HepG2 (cell line): Measurements from ENCODE around the gene CHST14. TPM values are rescaled to one million over a fixed set of nuclear protein-coding genes. Genes with fewer than 3 reads are reported as not detected.

Experiments used
- ARID3A ChIP-seq: IDR thresholded peaks from 2 replicates; pipeline ENCODE4 v1.6.1; 2012; ENCODE audit warnings: low read depth, low read length, improper control_type of control experiment
- CEBPG ChIP-seq: IDR thresholded peaks from 2 replicates; pipeline ENCODE4 v1.6.1; 2016
- CSRNP2 ChIP-seq: sonication (generic); formaldehyde crosslinking; conservative IDR thresholded peaks from 2 replicates; pipeline ENCODE4 v1.8.0; 2022; ENCODE audit warnings: low read depth, missing genetic modification reagents
- ETV6 ChIP-seq: sonication (generic); formaldehyde crosslinking; conservative IDR thresholded peaks from 2 replicates; pipeline ENCODE4 v1.4.0; 2020; ENCODE audit warnings: missing genetic modification reagents
- HMGXB4 ChIP-seq, 2 experiments: sonication (generic) in 1 of 2; formaldehyde crosslinking in 1 of 2; IDR thresholded peaks; 2 replicates each; pipeline versions ENCODE4 v1.4.0 to v1.6.1; 2018 to 2020; ENCODE audit warnings: missing genetic modification reagents in 2 of 2, borderline replicate concordance in 1 of 2, low read depth in 1 of 2, mild to moderate bottlenecking in 1 of 2, missing biosample characterization in 1 of 2
- HNRNPH1 ChIP-seq: fragments of 200-400 bp; formaldehyde crosslinking; optimal IDR thresholded peaks from 2 replicates; pipeline ENCODE3; 2017; ENCODE audit warnings: mild to moderate bottlenecking, low read depth, low read length
- IRX3 ChIP-seq: sonication (generic); formaldehyde crosslinking; IDR thresholded peaks from 2 replicates; pipeline ENCODE4 v1.8.1; 2023; ENCODE audit warnings: mild to moderate bottlenecking, low read depth, missing genetic modification reagents, borderline replicate concordance
- MTERF4 ChIP-seq: sonication (generic); formaldehyde crosslinking; IDR thresholded peaks from 2 replicates; pipeline ENCODE4 v1.8.0; 2023; ENCODE audit warnings: mild to moderate bottlenecking, missing genetic modification reagents
- NFATC3 ChIP-seq: sonication (generic); formaldehyde crosslinking; IDR thresholded peaks from 2 replicates; pipeline ENCODE4 v1.5.1; 2020; ENCODE audit warnings: mild to moderate bottlenecking, missing genetic modification reagents
- RBM22 ChIP-seq: fragments of 200-400 bp; formaldehyde crosslinking; optimal IDR thresholded peaks from 2 replicates; pipeline ENCODE3; 2017; ENCODE audit warnings: mild to moderate bottlenecking, low read length, moderate library complexity
- REPIN1 ChIP-seq: sonication (generic); formaldehyde crosslinking; IDR thresholded peaks from 2 replicates; pipeline ENCODE4 v1.8.0; 2022; ENCODE audit warnings: missing genetic modification reagents, low read depth, mild to moderate bottlenecking, borderline replicate concordance
- REXO4 ChIP-seq: sonication (generic); formaldehyde crosslinking; IDR thresholded peaks from 2 replicates; pipeline ENCODE4 v1.8.0; 2022; ENCODE audit warnings: missing genetic modification reagents, mild to moderate bottlenecking, borderline replicate concordance
- SMAD3 ChIP-seq: sonication (generic); formaldehyde crosslinking; IDR thresholded peaks from 2 replicates; pipeline ENCODE4 v1.4.0; 2020; ENCODE audit warnings: missing genetic modification reagents
- SOX5 ChIP-seq: IDR thresholded peaks from 2 replicates; pipeline ENCODE4 v1.6.1; 2016; ENCODE audit warnings: borderline replicate concordance
- ZBTB25 ChIP-seq: IDR thresholded peaks from 2 replicates; pipeline ENCODE4 v1.6.1; 2018; ENCODE audit warnings: missing genetic modification reagents
- ZEB1 ChIP-seq: IDR thresholded peaks from 2 replicates; pipeline ENCODE4 v1.6.1; 2012; ENCODE audit warnings: mild to moderate bottlenecking, low read depth, inconsistent platforms; ENCODE audit not compliant: insufficient replicate concordance
- ZNF460 ChIP-seq: sonication (generic); formaldehyde crosslinking; IDR thresholded peaks from 2 replicates; pipeline ENCODE4 v1.5.1; 2020; ENCODE audit warnings: missing genetic modification reagents, mild to moderate bottlenecking, borderline replicate concordance
- ZNF513 ChIP-seq: sonication (generic); formaldehyde crosslinking; conservative IDR thresholded peaks from 2 replicates; pipeline ENCODE4 v1.5.0; 2020; ENCODE audit warnings: missing genetic modification reagents
- ZNF772 ChIP-seq: sonication (generic); formaldehyde crosslinking; IDR thresholded peaks from 2 replicates; pipeline ENCODE4 v1.5.0; 2020; ENCODE audit warnings: mild to moderate bottlenecking, missing genetic modification reagents
- ZNF775 ChIP-seq: sonication (generic); formaldehyde crosslinking; IDR thresholded peaks from 2 replicates; pipeline ENCODE4 v1.4.0; 2020; ENCODE audit warnings: missing genetic modification reagents, mild to moderate bottlenecking, moderate library complexity, borderline replicate concordance
- ZNF790 ChIP-seq: sonication (generic); formaldehyde crosslinking; IDR thresholded peaks from 2 replicates; pipeline ENCODE4 v1.8.0; 2022; ENCODE audit warnings: missing genetic modification reagents, mild to moderate bottlenecking, borderline replicate concordance
- polyA plus RNA-seq, 8 experiments: library from polyadenylated mRNA; depleted of rRNA in 3 of 8; stranded (reverse) in 7 of 8; unstranded in 1 of 8; fragments of >200 nt; fragmentation: Illumina TruSeq in 4 of 8; extraction: Trizol in 4 of 8; gene quantifications; 2 replicates each; pipeline versions ENCODE4 v1.2.1 to v1.2.3, GENCODE V29; 2011 to 2016; ENCODE audit warnings: low read depth in 4 of 8, missing spikeins in 1 of 8, mixed read lengths in 1 of 8; ENCODE audit not compliant: insufficient read depth in 1 of 8
- total RNA-seq, 5 experiments: library from RNA; depleted of rRNA; stranded (reverse); fragments of >200 nt; fragmentation: Illumina TruSeq; extraction: Trizol; gene quantifications; 2 replicates each; pipeline ENCODE4 v1.2.3, GENCODE V29; 2016; ENCODE audit warnings: low read depth in 1 of 5

CHST14 gene
- total and polyA plus RNA-seq, 2 of the 13 experiments (the other 11 are each of a cell fraction or from before 2014, with no cell fraction given): 8.9 to 12.4 TPM

GRCh38 chr15:40470423-40471104 lies at the start of gene CHST14 (continued):
- TF ChIP-seq ZNF775 (no peak), HNRNPH1 (no peak), SMAD3 (CRISPR knock-in tag) (no peak), CSRNP2 (CRISPR knock-in tag) (no peak), CEBPG (peak; percentile 56), ZNF513 (CRISPR knock-in tag) (no peak), ZNF460 (CRISPR knock-in tag) (no peak), ETV6 (CRISPR knock-in tag) (no peak), ARID3A (no peak), HMGXB4 (CRISPR knock-in tag; IDR thresholded peaks at IDR 0.05; ENCODE audit: borderline replicate concordance in 1 of 2, low read depth in 1 of 2) (no peak), REPIN1 (no peak), RBM22 (peak; percentile 33), MTERF4 (CRISPR knock-in tag) (no peak), SOX5 (CRISPR knock-in tag) (no peak), ZNF772 (CRISPR knock-in tag) (0 out of 2 replicates have a peak, but pooled peaks have one; percentile 34), NFATC3 (no peak), IRX3 (CRISPR knock-in tag) (no peak), ZBTB25 (no peak), REXO4 (CRISPR knock-in tag) (no peak), ZNF790 (CRISPR knock-in tag) (no peak), ZEB1 (no peak)
